COLO829 (cell line): ENCODE results near the gene BEX3.

Experiments
- DNase-seq: peaks from one replicate; pipeline ENCODE4 v3.0.0; 2012; ENCODE audit warnings: low spot score

The BEX3 gene

DNA sequence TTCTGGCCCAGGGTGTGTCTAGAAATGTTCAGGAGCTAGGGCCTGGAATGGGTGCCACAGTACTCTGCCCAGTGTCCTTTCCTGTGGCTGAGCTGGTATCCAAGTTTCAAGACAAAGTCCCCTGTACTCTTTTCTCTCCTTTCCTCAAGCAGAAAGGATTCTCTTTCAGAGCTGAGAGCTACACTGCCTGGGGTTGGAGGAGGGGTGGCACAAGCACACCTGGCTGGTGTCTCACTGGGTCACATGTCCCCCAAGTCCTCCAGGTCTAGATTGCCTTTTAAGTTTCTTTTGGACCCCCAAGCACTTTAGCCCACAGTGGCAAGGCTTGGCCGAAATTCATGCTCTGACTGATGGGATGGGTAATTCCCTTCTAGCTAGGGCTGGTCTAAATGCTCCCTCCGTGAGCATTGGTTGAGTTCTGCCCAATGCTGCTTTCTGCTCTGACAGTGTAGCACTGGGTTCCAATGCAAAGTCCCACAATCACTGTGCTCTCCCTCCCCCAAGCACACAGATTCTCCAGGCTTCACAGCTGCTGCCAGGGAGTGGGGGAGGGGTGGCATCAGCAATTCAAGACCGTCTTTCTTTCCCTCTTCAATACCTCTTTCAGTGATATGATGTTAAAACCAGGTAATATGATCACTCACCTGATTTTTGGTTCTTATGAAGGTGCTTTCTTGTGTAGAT lies 47.8 kb downstream of the BEX3 start:
- DNase-seq: no peak
